Testis (tissue), 2 donors: ENCODE results near the gene TOLLIP.

ENCODE experiments used
- CTCF ChIP-seq, 3 experiments: fragments of 450-650 bp in 2 of 3; fragments of 200-600 bp in 1 of 3; sonication (generic) in 1 of 3; IDR thresholded peaks; one replicate each; pipeline ENCODE4 v1.5.1; 2016 to 2019; ENCODE audit warnings: antibody characterized with exemption in 3 of 3, mild to moderate bottlenecking in 2 of 3, moderate library complexity in 1 of 3
- POLR2A ChIP-seq: fragments of 450-650 bp; IDR thresholded peaks from one replicate; pipeline ENCODE4 v1.6.1; 2017; ENCODE audit warnings: antibody characterized with exemption, mild to moderate bottlenecking, moderate library complexity

GRCh38 chr11:1259561-1259960 is 49.9 kb downstream of the TOLLIP start:
- TF ChIP-seq CTCF (IDR thresholded peaks at IDR 0.05) (no peak), POLR2A (no peak)
